Muscle of back (tissue), 11 donors: Measurements from ENCODE around the gene PATJ. TPM values are rescaled to one million over a fixed set of nuclear protein-coding genes. Genes with fewer than 3 reads are reported as not detected.
"Not testable (repeated sequence)": the region's sequence is repeated elsewhere in the genome, so short reads cannot be mapped to it uniquely, and the experiment has no call there.

ENCODE experiments used
- DNase-seq, 3 donors: peaks; one replicate each; pipeline versions ENCODE4 v3.0.0 to v3.0.0-alpha.2; 2013
- polyA plus RNA-seq, 10 donors: library from polyadenylated mRNA; unstranded; fragments of 120-200 nt; gene quantifications; one replicate each; pipeline ENCODE4 v1.2.1, GENCODE V29; 2013; ENCODE audit not compliant: insufficient read length in 10 of 10

Gene PATJ
- polyA plus RNA-seq, 10 donors = 1.9 to 4.7 (median 3.7) TPM

GRCh38 chr1:61879887-61880474 is 137.7 kb downstream of the PATJ start:
- not testable (repeated sequence) for DNase-seq

- no peak for DNase-seq
These were observed 145.0 kb downstream of the PATJ start for GRCh38 chr1:61887076-61887867.

- DNase-seq = peak in 2 of 3 donors; percentile 2 to 24
These were observed 145.8 kb downstream of the PATJ start for GRCh38 chr1:61887931-61888564.

- DNase-seq = no peak
These were observed 146.5 kb downstream of the PATJ start for GRCh38 chr1:61888808-61889207.

- DNase-seq = not testable (repeated sequence)
These were observed 148.2 kb downstream of the PATJ start for GRCh38 chr1:61890435-61890834.

GRCh38 chr1:61892977-61893376 is 150.7 kb downstream of the PATJ start:
- DNase-seq = no peak

GRCh38 chr1:61894296-61894695 is 152.0 kb downstream of the PATJ start:
- DNase-seq = not testable (repeated sequence)

- no peak for DNase-seq
These were observed 152.9 kb downstream of the PATJ start for GRCh38 chr1:61895175-61895574.

GRCh38 chr1:61898658-61899057 is 156.4 kb downstream of the PATJ start:
- DNase-seq = no peak

- DNase-seq = no peak
These were observed 162.1 kb downstream of the PATJ start for GRCh38 chr1:61904354-61904753.

- no peak for DNase-seq
These were observed 164.8 kb downstream of the PATJ start for GRCh38 chr1:61907102-61907501.

GRCh38 chr1:61910035-61910434 is 167.8 kb downstream of the PATJ start:
- peak in 1 of 3 donors; percentile 12 for DNase-seq

- DNase-seq = no peak
These were observed 172.7 kb downstream of the PATJ start for GRCh38 chr1:61914823-61915482.

GRCh38 chr1:61921435-61921834 is 179.2 kb downstream of the PATJ start:
- DNase-seq = peak in 1 of 3 donors; percentile 3

- DNase-seq = no peak
These were observed 180.7 kb downstream of the PATJ start for GRCh38 chr1:61922950-61923480.

GRCh38 chr1:61925591-61926298 is 183.5 kb downstream of the PATJ start:
- DNase-seq = no peak

- no peak for DNase-seq
These were observed 184.3 kb downstream of the PATJ start for GRCh38 chr1:61926597-61926996.

- DNase-seq = no peak
These were observed 187.9 kb downstream of the PATJ start for GRCh38 chr1:61930116-61930645.

- no peak for DNase-seq
These were observed 189.5 kb downstream of the PATJ start for GRCh38 chr1:61931587-61932279.

GRCh38 chr1:61935516-61935915 is 193.2 kb downstream of the PATJ start:
- DNase-seq = no peak

GRCh38 chr1:61936839-61937238 is 194.6 kb downstream of the PATJ start:
- no peak for DNase-seq
